ENCODE data around the gene DTD2.
"Not testable (repeated sequence)": the region's sequence is repeated elsewhere in the genome, so short reads cannot be mapped to it uniquely, and the experiment has no call there.

Gene DTD2

GRCh38 chr14:31456841-31457664 lies at the start of gene DTD2:
Gene DTD2, minus strand, starts transcription at chr14:31457506. Its CDS starts 113 bp downstream, at chr14:31457393.
- peak within 1 kb of the TSS; percentile 88 for H3K4me3 ChIP-seq (ENCODE audit: low read depth, low read length)

- no peak overlapping the region for H3K4me3 ChIP-seq (ENCODE audit: low read depth, low read length)
These were observed 48.1 kb upstream of the DTD2 start for GRCh38 chr14:31505411-31505810.

GRCh38 chr14:31501870-31502269 lies 44.6 kb upstream of the DTD2 start:
- no peak overlapping the region for H3K4me3 ChIP-seq (ENCODE audit: low read depth, low read length)

DNA sequence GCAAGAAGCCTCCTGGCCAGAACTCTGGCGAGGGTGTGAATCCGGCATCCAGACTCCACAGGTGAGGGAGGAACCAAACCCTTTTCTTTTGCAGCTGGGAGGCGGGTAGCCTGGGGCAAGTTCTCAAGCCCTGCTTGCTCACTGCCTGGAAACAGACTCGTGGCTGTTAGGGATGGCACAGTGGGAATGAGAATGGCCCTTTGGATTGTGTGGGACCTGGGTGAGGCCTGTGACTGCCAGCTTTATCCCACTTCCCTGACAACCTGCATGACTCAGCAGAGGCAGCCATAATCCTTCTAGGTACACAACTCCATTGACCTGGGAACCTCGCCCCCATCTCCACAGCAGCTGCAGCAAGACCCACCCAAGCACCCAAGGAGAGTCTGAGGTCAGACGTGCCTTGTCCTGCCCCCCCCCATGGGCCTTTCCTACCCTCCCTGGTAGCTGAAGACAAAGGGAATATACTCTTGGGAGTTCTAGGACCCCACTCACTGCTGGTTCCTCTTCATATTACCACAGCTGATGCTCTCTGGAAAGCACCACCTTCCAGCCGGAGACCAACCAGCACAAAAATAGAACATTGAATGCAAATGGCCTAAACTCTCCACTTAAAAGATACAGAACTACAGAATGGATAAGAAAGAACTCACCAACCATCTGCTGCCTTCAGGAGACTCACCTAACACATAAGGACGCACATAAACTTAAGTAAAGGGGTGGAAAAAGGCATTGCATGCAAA lies 35.6 kb upstream of the DTD2 start:
- no peak overlapping the region for H3K4me3 ChIP-seq (ENCODE audit: low read depth, low read length)

DNA sequence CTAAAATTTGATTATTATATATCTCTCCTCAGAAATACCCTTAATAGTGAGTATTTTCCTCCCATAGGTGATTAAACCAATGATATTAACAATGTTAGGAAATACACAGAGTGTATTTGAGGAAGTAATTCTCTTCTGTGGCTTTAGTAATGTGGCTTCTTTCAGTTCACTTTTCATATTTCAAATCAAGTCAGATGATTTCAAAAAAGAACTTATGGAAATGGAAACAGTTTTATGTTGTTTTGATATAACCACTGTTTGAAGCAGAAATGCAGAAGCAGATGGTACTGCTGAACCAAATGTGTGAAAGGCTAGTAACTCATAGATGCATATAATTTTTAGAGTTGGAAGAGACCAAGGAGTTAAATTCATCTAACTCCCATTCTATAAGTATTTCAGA lies 32.4 kb upstream of the DTD2 start:
- H3K4me3 ChIP-seq (ENCODE audit: low read depth, low read length), result no peak overlapping the region

GRCh38 chr14:31487886-31488285 lies 30.6 kb upstream of the DTD2 start, which contains the start of gene GPR33:
Gene GPR33, minus strand, starts transcription at chr14:31488039. Its CDS starts 4,074 bp downstream, at chr14:31483965.
- no peak within 1 kb of the TSS for H3K4me3 ChIP-seq (ENCODE audit: low read depth, low read length)

GRCh38 chr14:31486764-31487163 lies 29.5 kb upstream of the DTD2 start:
- H3K4me3 ChIP-seq (ENCODE audit: low read depth, low read length), result no peak overlapping the region

GRCh38 chr14:31484754-31485153 lies 27.4 kb upstream of the DTD2 start:
- no peak overlapping the region for H3K4me3 ChIP-seq (ENCODE audit: low read depth, low read length)

GRCh38 chr14:31480156-31480555 lies 22.9 kb upstream of the DTD2 start:
- no peak overlapping the region for H3K4me3 ChIP-seq (ENCODE audit: low read depth, low read length)

- no peak overlapping the region for H3K4me3 ChIP-seq (ENCODE audit: low read depth, low read length)
These were observed 21.7 kb upstream of the DTD2 start for GRCh38 chr14:31479027-31479426.

GRCh38 chr14:31477248-31477647 lies 19.9 kb upstream of the DTD2 start:
- no peak overlapping the region for H3K4me3 ChIP-seq (ENCODE audit: low read depth, low read length)

- no peak overlapping the region for H3K4me3 ChIP-seq (ENCODE audit: low read depth, low read length)
These were observed 19.0 kb upstream of the DTD2 start for GRCh38 chr14:31476131-31476866.

DNA sequence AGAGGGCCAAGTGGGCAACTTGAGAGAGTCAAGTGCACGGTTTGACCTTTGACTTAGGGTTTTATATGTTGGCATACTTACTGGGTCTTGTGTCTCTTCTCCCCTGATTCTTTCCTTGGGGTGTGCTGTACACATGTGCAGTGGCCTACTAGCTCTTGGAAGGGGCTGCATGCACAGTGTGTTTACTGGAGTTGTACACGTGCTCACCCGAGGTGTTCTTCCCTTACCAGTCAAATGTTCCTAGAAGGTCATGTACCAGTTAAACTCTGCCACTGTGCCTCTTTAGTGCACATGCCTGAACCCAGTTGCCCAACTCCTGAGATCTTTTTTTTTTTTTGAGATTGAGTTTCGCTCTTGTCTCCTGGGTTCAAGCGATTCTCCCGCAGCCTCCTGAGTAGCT lies 9.2 kb upstream of the DTD2 start:
- no peak overlapping the region for H3K4me3 ChIP-seq (ENCODE audit: low read depth, low read length)

GRCh38 chr14:31465111-31465510 lies 7.8 kb upstream of the DTD2 start:
- H3K4me3 ChIP-seq (ENCODE audit: low read depth, low read length), result no peak overlapping the region

DNA sequence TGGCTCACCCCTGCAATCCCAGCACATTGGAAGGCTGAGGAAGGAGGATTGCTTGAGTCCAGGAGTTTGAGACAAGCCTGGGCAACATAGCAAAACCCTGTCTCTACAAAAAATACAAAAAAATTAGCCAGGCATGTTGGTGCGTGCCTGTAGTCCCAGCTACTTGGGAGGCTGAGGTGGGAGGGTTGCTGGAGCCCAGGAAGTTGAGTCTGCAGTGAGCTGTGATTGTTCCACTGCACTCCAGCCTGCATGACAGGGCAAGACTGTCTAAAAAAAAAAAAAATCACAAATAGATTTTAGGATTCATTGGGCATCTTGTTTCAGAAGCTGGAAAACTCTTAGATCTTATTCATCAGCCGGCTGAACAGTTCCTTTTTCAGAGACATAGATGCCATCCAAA lies 5.1 kb upstream of the DTD2 start:
- not testable (repeated sequence) for H3K4me3 ChIP-seq (ENCODE audit: low read depth, low read length)

DNA sequence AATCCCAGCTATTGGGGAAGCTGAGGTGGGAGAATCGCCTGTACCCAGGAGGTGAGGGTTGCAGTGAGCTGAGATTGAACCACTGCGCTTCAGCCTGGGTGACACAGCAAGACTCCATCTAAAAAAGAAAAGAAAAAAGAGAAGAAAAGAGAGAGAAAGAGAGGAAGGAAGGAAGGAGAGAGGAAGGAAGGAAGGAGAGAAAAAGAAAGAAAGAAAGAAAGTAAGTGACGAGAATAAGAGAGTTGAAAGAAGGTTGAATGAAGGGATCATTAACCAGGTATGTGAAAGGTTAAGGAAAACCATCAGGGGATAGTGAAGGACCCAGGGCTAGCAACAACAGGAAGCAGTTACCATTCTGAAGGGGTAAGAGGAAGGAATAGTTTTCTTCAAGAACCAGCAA lies 4.2 kb upstream of the DTD2 start:
- no peak overlapping the region for H3K4me3 ChIP-seq (ENCODE audit: low read depth, low read length)

GRCh38 chr14:31457665-31458659 lies 656 bp upstream of the DTD2 start:
- no peak overlapping the region for H3K4me3 ChIP-seq (ENCODE audit: low read depth, low read length)

DNA sequence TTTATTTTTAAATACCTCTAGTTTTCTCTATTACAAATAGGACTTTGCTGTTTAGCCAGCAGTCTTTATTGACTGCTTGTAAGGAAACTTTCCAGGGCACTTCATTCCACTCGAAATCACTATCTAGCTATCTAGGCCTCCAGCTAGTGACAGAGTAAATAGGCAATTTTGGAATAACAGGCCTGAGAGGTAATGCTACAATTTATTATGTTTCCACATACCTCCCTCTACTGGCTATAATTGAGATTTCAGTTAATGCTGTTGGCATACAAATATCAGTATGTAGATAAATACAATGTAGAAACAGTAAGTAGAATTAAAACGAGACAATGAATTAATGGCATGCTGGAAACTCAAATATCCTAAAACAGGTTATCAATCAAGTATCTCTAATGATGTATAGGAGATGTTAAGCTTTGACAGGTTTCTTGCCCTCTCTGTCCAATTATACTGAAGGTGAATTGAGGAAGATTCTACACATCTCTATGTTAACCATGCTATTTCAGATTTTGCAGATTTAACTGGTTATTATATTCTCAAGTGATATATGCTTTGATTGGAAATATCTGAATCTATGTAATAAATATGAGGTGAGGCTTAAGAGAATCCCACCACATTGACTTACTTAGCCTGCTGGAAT lies 7.2 kb downstream of the DTD2 start:
- H3K4me3 ChIP-seq (ENCODE audit: low read depth, low read length), result no peak overlapping the region

DNA sequence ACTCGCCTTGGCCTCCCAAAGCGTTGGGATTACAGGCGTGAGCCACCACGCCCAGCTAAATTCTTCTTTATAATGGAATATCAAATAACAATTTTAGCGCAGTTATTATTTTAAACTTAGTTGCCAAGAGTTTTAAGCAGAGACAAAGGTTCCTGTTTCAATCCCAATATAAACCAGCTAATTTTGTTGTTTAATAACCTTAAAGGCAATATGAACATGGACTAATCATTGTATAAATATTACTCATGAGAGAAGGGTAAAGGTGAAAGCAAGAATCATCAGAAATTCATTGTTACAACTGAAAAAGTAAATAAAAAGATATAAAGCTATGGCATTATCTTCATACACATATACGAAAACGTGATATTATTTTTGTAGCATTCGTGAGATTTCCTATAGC lies 8.2 kb downstream of the DTD2 start:
- H3K4me3 ChIP-seq (ENCODE audit: low read depth, low read length), result no peak overlapping the region

GRCh38 chr14:31445703-31446102 lies 11.6 kb downstream of the DTD2 start:
- no peak overlapping the region for H3K4me3 ChIP-seq (ENCODE audit: low read depth, low read length)

Measured in iPS-11a (cell line).